PFSK-1 (cell line): ENCODE measurements around the gene RETREG1.

Experiments
- FOXP2 ChIP-seq: optimal IDR thresholded peaks from 2 replicates; pipeline ENCODE3; 2011; ENCODE audit warnings: borderline replicate concordance, control low read depth, inconsistent platforms; ENCODE audit not compliant: insufficient read depth; ENCODE audit errors: extremely low read length, extremely low read depth
- POLR2AphosphoS5 ChIP-seq: IDR thresholded peaks from 2 replicates; pipeline ENCODE4 v1.6.1; 2012; ENCODE audit warnings: low read depth, mild to moderate bottlenecking, control low read depth, low read length, moderate library complexity
- REST ChIP-seq, 2 experiments: IDR thresholded peaks; 2 replicates each; pipeline versions ENCODE4 v1.6.1 to v1.8.0; 2011 to 2012; ENCODE audit warnings: low read depth in 2 of 2, low read length in 2 of 2, control low read depth in 1 of 2, inconsistent platforms in 1 of 2, mild to moderate bottlenecking in 1 of 2, moderate library complexity in 1 of 2; ENCODE audit not compliant: insufficient read depth in 1 of 2
- SIN3A ChIP-seq: IDR thresholded peaks from 2 replicates; pipeline ENCODE4 v1.6.1; 2012; ENCODE audit warnings: mild to moderate bottlenecking, low read length, moderate library complexity, borderline replicate concordance; ENCODE audit not compliant: insufficient read depth
- TAF1 ChIP-seq: IDR thresholded peaks from 2 replicates; pipeline ENCODE4 v1.6.1; 2012; ENCODE audit warnings: low read length, control low read depth, borderline replicate concordance; ENCODE audit not compliant: insufficient read depth

Gene RETREG1

DNA sequence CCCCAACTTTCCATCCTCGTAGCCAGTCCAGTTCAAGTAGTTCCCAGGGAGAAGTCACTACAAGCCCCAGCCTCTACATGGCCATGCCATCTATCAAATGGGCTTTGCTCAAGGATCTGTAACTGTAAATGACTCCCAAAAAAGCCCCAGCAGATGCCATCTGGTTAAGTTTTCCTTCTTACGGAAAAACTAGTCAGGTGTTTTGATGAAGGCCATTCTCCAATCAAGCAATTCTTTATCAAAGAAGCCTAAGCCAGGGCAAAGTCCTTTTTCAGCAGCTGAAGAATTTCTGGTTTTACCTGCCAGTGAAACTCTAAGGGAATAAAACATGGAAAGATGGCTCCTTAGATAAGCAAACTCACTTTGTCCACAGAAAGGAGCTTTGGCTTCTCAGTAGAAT, 129.3 kb downstream of the RETREG1 start:
- TF ChIP-seq POLR2AphosphoS5: no peak
- no peak for TF ChIP-seq SIN3A
- no peak for TF ChIP-seq REST (IDR thresholded peaks at IDR 0.05; ENCODE audit: insufficient read depth in 1 of 2, low read depth in 2 of 2, low read length in 2 of 2)
- no peak for TF ChIP-seq FOXP2
- no peak for TF ChIP-seq TAF1

DNA sequence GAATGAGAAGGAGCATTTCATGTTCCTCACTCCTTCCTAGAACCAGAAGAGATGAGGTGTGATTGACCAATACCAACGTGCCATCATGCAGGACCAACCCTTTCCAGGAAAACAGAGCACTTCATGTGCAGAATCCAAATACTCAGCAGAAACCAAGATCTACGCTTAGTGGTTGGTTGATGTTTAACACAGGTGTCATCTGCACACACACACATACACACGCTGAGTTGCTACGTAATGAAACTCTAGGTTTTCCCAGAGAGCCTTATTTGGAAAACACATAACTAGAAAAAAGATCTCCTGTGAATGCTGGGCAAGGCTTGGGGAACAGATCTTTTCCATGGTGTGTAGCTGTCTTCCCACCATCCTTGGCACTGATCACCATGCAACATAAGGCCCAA, 130.1 kb downstream of the RETREG1 start:
- TF ChIP-seq FOXP2: no peak
- no peak for TF ChIP-seq POLR2AphosphoS5
- no peak for TF ChIP-seq TAF1
- TF ChIP-seq REST (IDR thresholded peaks at IDR 0.05; ENCODE audit: insufficient read depth in 1 of 2, low read depth in 2 of 2, low read length in 2 of 2): no peak
- no peak for TF ChIP-seq SIN3A

GRCh38 chr5:16485656-16486055, 131.1 kb downstream of the RETREG1 start:
- no peak for TF ChIP-seq POLR2AphosphoS5
- no peak for TF ChIP-seq TAF1
- TF ChIP-seq FOXP2: no peak
- TF ChIP-seq SIN3A: no peak

- TF ChIP-seq TAF1 (no peak), REST (IDR thresholded peaks at IDR 0.05; ENCODE audit: insufficient read depth in 1 of 2, low read depth in 2 of 2, low read length in 2 of 2) (no peak), SIN3A (no peak), POLR2AphosphoS5 (no peak), FOXP2 (no peak)
These were observed 132.7 kb downstream of the RETREG1 start for GRCh38 chr5:16484081-16484480.

- TF ChIP-seq FOXP2: no peak
- no peak for TF ChIP-seq POLR2AphosphoS5
- no peak for TF ChIP-seq REST (IDR thresholded peaks at IDR 0.05; ENCODE audit: insufficient read depth in 1 of 2, low read depth in 2 of 2, low read length in 2 of 2)
- no peak for TF ChIP-seq SIN3A
- no peak for TF ChIP-seq TAF1
These were observed 133.4 kb downstream of the RETREG1 start for GRCh38 chr5:16483361-16483760.
